ENCODE measurements around the gene MACROD2. TPM values are rescaled to one million over a fixed set of nuclear protein-coding genes. Genes with fewer than 3 reads are reported as not detected.

The MACROD2 gene
- polyA plus RNA-seq, 1 donor: 5.4 TPM

DNA sequence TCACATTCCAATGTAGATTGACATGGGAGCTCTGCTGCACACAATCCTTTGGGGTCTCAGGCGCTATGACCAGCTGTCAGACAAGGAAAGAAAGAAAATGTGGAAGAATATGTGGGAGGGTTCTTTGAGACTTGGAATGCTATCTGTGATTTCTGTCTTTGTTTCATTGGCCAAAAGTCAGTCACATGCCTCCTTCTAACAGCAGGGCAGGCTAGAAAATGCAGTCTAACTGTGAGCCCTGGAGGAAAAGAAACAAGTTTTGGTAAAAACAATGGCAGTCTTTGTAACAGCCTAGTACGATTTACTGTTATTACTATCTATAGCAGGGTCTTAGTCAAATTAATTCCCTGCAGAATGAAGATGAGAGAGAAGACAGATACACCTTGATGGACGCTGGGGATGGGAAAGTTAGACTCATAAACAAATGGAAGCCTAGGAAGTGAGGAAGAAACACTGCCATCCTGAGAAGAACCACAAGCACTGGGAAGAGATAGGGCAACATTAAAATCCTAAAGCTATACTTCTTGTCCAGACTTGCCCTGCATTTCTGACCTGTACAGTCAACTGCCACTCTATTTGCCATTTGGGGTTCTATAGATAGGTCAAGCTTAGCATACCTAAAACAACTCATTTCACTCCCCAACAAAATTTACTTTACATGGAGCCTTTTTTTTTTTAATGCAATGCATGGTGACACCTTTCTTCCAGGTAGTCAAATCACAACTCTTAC lies 1744.9 kb downstream of the MACROD2 start:
- DNase-seq: no peak
- WGBS (ENCODE audit: insufficient coverage, low lambda C conversion rate): 92% methylated on average over 2 of the region's 3 CpGs
- Histone ChIP-seq H3K4me1 (ENCODE audit: control insufficient read depth, insufficient read depth, low read length) (no peaks in the 10 kb centered on the region), H3K4me3 (ENCODE audit: low read length) (no peak overlapping the region), H3K27ac (ENCODE audit: low read length) (no peak overlapping the region), H3K9me3 (ENCODE audit: control insufficient read depth, low read depth, low read length) (no peaks in the 10 kb centered on the region), H3K36me3 (ENCODE audit: control insufficient read depth, insufficient read depth, low read length) (no peaks in the 10 kb centered on the region), H3K27me3 (ENCODE audit: control insufficient read depth, insufficient read depth, low read length) (no peaks in the 10 kb centered on the region)

DNA sequence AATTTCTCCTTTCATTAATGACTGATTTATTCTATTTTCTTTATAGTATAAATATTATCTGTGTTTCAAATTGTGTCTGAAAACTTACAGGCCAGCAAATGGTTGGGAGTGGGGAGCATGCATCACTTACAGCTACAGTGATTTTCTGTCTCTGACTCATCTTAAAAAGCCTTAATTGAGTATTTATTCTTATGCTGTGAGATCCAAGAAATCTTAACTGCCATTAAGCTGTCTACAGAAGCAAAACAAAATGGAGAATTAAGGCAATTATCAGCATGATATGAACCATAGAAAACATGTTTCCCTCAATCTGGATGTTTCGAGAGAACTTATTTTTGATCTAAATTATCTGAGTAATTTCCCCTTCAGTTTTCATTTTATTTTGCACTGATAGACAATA lies 1746.8 kb downstream of the MACROD2 start:
- no peaks in the 10 kb centered on the region for H3K36me3 ChIP-seq (ENCODE audit: control insufficient read depth, insufficient read depth, low read length)
- H3K4me3 ChIP-seq (ENCODE audit: low read length): no peak overlapping the region
- H3K27me3 ChIP-seq (ENCODE audit: control insufficient read depth, insufficient read depth, low read length): no peaks in the 10 kb centered on the region
- no CpG with 5 or more reads among the region's 1 CpG for WGBS (ENCODE audit: insufficient coverage, low lambda C conversion rate)
- H3K9me3 ChIP-seq (ENCODE audit: control insufficient read depth, low read depth, low read length): no peaks in the 10 kb centered on the region
- no peaks in the 10 kb centered on the region for H3K4me1 ChIP-seq (ENCODE audit: control insufficient read depth, insufficient read depth, low read length)
- H3K27ac ChIP-seq (ENCODE audit: low read length): no peak overlapping the region
- DNase-seq: no peak

DNA sequence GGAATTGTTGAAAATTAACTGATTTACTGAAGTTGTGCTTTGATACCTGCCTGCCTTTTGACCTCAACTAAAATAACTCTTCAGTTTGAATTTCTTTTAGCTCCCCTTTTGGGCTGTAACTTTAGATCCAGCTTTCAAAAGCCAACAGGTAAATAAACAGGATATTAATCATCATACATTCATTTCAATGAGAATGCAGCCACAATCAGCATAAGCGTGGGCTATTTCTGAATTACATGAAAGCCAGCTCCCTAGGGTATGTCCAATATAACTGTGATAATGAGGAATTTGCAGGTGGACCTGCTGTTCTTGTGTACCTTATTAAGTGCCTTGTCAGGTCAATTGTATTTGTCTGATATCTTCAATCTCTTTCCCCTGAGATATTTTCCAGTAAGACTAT lies 1747.3 kb downstream of the MACROD2 start:
- no peak overlapping the region for H3K27ac ChIP-seq (ENCODE audit: low read length)
- no peaks in the 10 kb centered on the region for H3K27me3 ChIP-seq (ENCODE audit: control insufficient read depth, insufficient read depth, low read length)
- no CpG with 5 or more reads among the region's 1 CpG for WGBS (ENCODE audit: insufficient coverage, low lambda C conversion rate)
- H3K9me3 ChIP-seq (ENCODE audit: control insufficient read depth, low read depth, low read length): no peaks in the 10 kb centered on the region
- no peaks in the 10 kb centered on the region for H3K36me3 ChIP-seq (ENCODE audit: control insufficient read depth, insufficient read depth, low read length)
- no peak overlapping the region for H3K4me3 ChIP-seq (ENCODE audit: low read length)
- DNase-seq: no peak
- no peaks in the 10 kb centered on the region for H3K4me1 ChIP-seq (ENCODE audit: control insufficient read depth, insufficient read depth, low read length)

DNA sequence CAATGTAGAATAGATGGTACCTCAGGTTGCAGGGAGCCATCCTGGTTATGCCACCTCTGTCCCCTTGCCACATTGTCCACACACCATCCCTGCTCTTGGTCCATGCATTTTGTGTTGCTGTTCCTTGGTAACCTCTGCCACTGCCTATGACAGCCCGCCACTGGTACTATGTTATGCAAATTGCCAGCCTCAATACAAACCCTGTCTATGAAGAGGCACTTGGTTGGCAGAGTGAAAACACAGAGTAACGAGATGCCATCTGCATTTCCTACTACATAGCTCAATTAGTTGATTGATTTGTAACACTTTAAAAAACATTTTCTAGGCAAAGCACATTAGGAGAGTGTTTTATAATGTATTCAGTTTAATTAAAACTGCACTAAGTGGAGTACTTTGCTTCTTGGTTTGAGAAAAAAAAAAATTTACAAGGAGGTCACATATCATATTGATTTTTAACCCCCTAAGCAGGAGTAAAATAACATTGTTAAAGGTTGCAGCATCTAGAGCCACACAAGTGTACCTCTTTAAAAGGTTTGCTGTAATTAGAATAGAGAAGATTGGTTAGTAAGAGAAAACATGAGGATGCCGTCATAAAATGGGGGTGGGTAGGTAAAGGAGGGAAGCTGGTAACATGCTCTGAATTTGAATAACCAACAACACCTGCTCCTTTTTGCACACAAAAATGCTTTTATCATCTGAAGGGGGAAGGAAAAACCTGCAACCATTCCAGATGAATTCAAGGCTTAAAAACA lies 1760.9 kb downstream of the MACROD2 start:
- no peaks in the 10 kb centered on the region for H3K27me3 ChIP-seq (ENCODE audit: control insufficient read depth, insufficient read depth, low read length)
- no peak overlapping the region for H3K27ac ChIP-seq (ENCODE audit: low read length)
- no peaks in the 10 kb centered on the region for H3K9me3 ChIP-seq (ENCODE audit: control insufficient read depth, low read depth, low read length)
- no peaks in the 10 kb centered on the region for H3K36me3 ChIP-seq (ENCODE audit: control insufficient read depth, insufficient read depth, low read length)
- WGBS (ENCODE audit: insufficient coverage, low lambda C conversion rate): 100% methylated on average over 1 of the region's 3 CpGs
- no peak overlapping the region for H3K4me3 ChIP-seq (ENCODE audit: low read length)
- H3K4me1 ChIP-seq (ENCODE audit: control insufficient read depth, insufficient read depth, low read length): no peaks in the 10 kb centered on the region
- no peak for DNase-seq

DNA sequence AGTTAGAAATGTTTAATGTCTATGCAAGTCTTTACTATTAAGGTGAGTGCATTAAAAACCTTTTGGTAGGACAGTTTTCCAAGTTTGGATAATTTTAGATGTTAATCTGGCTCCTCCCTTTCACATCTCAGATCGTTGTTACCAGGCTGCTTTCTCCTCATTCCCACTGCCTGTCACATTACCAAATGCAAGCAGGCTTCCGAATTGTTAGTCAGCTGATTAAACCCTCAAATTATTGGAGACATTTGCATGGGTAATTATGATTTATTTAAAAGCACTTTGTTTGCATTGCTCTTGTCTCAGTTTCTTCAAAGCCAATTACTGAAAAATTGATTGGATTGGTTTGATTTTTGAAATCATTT lies 1761.4 kb downstream of the MACROD2 start:
- Histone ChIP-seq H3K27ac (ENCODE audit: low read length) (no peak overlapping the region), H3K36me3 (ENCODE audit: control insufficient read depth, insufficient read depth, low read length) (no peaks in the 10 kb centered on the region), H3K27me3 (ENCODE audit: control insufficient read depth, insufficient read depth, low read length) (no peaks in the 10 kb centered on the region), H3K4me1 (ENCODE audit: control insufficient read depth, insufficient read depth, low read length) (no peaks in the 10 kb centered on the region), H3K9me3 (ENCODE audit: control insufficient read depth, low read depth, low read length) (no peaks in the 10 kb centered on the region), H3K4me3 (ENCODE audit: low read length) (no peak overlapping the region)
- no peak for DNase-seq
- no CpG with 5 or more reads among the region's 2 CpGs for WGBS (ENCODE audit: insufficient coverage, low lambda C conversion rate)

DNA sequence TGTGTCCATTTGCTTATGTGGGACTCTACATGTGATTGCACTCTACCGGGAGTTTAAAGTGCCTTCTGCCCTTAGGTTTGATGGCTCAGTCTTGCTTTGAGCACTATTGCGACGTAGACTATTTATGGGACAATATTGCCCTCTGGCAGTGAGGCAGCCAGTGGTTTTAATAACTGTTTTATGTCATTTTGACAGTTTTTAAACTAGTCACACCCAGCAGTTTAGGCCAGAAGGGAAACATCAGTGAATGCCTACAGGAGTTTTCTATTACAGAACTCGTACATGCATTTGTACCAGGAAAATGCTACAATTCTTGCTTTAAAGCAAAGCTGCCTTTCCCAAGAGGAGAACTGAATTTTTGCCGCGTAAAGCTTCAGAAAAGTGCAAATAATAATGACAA lies 1764.3 kb downstream of the MACROD2 start:
- DNase-seq: peak in 1 of 2 donors; percentile 11
- WGBS (ENCODE audit: insufficient coverage, low lambda C conversion rate): 100% methylated on average over 1 of the region's 6 CpGs

DNA sequence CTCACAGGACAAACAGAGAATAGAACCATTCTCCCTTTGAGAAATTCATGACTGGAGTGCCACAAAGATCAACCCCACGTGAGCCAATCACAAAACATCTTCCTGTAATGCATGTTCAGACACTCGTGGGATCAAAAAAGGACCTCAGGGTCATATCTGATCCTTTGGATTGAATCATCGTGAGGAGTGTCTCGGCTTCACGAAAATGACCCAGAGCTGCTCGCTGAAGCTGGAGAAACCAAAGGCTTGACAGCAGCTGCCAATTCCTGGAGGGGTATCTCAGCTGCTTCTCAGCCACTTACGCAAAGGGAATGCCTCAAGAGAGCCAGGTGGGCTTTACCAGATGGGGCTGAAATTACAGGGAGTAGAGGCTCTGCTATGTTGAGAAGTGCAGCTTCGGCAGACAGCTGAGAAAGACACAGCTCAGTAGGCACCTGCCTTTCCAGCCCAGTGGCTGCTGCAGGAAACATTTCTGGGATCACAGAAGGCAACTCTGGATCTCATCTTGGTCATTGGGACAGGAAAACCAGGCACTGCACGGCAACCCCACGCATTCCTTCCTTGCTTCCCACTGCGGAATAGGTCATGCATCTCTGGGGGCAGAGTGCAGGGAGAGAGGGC lies 1764.8 kb downstream of the MACROD2 start:
- H3K9me3 ChIP-seq (ENCODE audit: control insufficient read depth, low read depth, low read length): no peaks in the 10 kb centered on the region
- no peak for DNase-seq
- no peaks in the 10 kb centered on the region for H3K27me3 ChIP-seq (ENCODE audit: control insufficient read depth, insufficient read depth, low read length)
- no peak overlapping the region for H3K27ac ChIP-seq (ENCODE audit: low read length)
- no peaks in the 10 kb centered on the region for H3K36me3 ChIP-seq (ENCODE audit: control insufficient read depth, insufficient read depth, low read length)
- no CpG with 5 or more reads among the region's 11 CpGs for WGBS (ENCODE audit: insufficient coverage, low lambda C conversion rate)
- H3K4me3 ChIP-seq (ENCODE audit: low read length): no peak overlapping the region
- no peaks in the 10 kb centered on the region for H3K4me1 ChIP-seq (ENCODE audit: control insufficient read depth, insufficient read depth, low read length)

More for the DNA sequence above, 1764.3 kb downstream of the MACROD2 start:
- Histone ChIP-seq H3K4me3 (ENCODE audit: low read length) (no peak overlapping the region), H3K4me1 (ENCODE audit: control insufficient read depth, insufficient read depth, low read length) (no peaks in the 10 kb centered on the region), H3K27ac (ENCODE audit: low read length) (no peak overlapping the region), H3K27me3 (ENCODE audit: control insufficient read depth, insufficient read depth, low read length) (no peaks in the 10 kb centered on the region), H3K36me3 (ENCODE audit: control insufficient read depth, insufficient read depth, low read length) (no peaks in the 10 kb centered on the region), H3K9me3 (ENCODE audit: control insufficient read depth, low read depth, low read length) (no peaks in the 10 kb centered on the region)

DNA sequence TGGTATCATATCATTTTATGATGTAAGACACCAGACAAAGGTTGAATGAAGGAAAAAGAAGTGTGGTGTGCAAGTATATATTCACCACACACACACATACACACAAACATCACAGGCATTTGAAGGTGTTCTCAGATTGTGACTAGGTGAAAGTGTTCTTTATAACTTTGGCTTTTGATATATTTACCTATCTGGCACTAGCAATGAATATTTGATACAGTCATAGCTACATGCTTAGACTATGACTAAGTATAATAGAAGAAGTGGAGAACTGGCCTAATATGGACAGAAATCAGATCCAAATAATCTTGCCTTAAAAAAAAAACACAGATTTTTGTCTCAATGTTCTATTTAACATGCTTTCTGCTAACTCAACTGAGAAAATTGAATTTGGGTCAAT lies 1768.0 kb downstream of the MACROD2 start:
- H3K36me3 ChIP-seq (ENCODE audit: control insufficient read depth, insufficient read depth, low read length): no peaks in the 10 kb centered on the region
- no peaks in the 10 kb centered on the region for H3K27me3 ChIP-seq (ENCODE audit: control insufficient read depth, insufficient read depth, low read length)
- H3K4me3 ChIP-seq (ENCODE audit: low read length): no peak overlapping the region
- H3K27ac ChIP-seq (ENCODE audit: low read length): no peak overlapping the region
- DNase-seq: no peak
- no peaks in the 10 kb centered on the region for H3K4me1 ChIP-seq (ENCODE audit: control insufficient read depth, insufficient read depth, low read length)
- H3K9me3 ChIP-seq (ENCODE audit: control insufficient read depth, low read depth, low read length): no peaks in the 10 kb centered on the region

DNA sequence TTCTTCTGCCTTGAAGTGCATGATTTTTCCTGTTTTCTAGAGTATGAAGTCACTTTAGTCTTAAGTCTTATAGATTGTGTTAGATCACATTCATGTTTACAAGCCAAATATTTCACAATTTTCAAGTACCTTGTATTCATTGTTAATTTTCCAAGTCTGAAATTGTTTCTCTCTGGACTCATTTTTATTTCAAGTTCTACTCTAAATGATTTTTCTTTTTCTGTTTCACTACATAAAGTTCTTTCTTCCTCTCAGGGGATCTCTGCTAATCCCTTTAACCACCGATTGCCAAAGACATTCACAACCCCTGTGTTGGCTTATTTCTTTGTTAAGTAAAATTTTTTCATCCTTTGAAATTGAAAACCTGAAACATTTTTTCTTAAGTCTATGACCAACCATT lies 1772.3 kb downstream of the MACROD2 start:
- Histone ChIP-seq H3K27me3 (ENCODE audit: control insufficient read depth, insufficient read depth, low read length) (no peaks in the 10 kb centered on the region), H3K27ac (ENCODE audit: low read length) (no peak overlapping the region), H3K9me3 (ENCODE audit: control insufficient read depth, low read depth, low read length) (no peaks in the 10 kb centered on the region), H3K4me1 (ENCODE audit: control insufficient read depth, insufficient read depth, low read length) (no peaks in the 10 kb centered on the region), H3K36me3 (ENCODE audit: control insufficient read depth, insufficient read depth, low read length) (no peaks in the 10 kb centered on the region), H3K4me3 (ENCODE audit: low read length) (no peak overlapping the region)
- no peak for DNase-seq
- WGBS (ENCODE audit: insufficient coverage, low lambda C conversion rate): 60% methylated on average over 1 of the region's 1 CpG

DNA sequence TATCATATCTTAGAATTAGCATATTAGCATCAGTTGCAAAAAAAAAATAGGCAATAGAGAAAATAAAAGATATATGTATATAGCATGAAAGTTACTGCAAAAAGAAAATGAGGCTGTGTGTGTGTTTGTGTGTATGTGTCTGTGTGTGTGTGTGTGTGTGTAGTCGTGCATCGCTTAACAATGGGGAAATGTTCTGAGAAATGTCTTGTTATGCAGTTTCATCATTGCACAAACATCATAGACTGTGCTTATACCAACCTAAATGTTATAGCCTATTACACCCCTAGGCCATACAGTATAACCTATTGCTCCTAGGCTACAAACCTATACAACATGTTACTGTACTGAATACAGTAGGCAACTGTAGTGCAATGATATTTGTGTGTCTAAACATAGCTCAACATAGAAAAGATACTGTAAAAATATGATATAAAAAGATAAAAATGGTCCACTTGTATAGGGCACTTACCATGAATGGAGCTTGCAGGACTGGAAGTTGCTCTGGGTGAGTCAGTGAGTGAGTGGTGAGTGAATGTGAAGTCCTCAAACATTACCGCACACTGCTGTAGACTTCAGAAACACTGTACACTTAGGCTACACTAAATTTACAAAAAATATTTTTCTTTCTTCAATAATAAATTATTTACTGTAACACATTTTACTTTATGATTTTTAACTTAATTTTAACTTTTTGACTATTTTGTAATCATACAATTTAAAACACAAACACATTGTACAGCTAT lies 1772.9 kb downstream of the MACROD2 start:
- DNase-seq: no peak
- no peaks in the 10 kb centered on the region for H3K36me3 ChIP-seq (ENCODE audit: control insufficient read depth, insufficient read depth, low read length)
- H3K9me3 ChIP-seq (ENCODE audit: control insufficient read depth, low read depth, low read length): no peaks in the 10 kb centered on the region
- H3K4me1 ChIP-seq (ENCODE audit: control insufficient read depth, insufficient read depth, low read length): no peaks in the 10 kb centered on the region
- 100% methylated on average over 1 of the region's 3 CpGs for WGBS (ENCODE audit: insufficient coverage, low lambda C conversion rate)
- H3K27me3 ChIP-seq (ENCODE audit: control insufficient read depth, insufficient read depth, low read length): no peaks in the 10 kb centered on the region
- no peak overlapping the region for H3K27ac ChIP-seq (ENCODE audit: low read length)
- H3K4me3 ChIP-seq (ENCODE audit: low read length): no peak overlapping the region
